WTC11 (cell line): ENCODE data around the gene RIPK1. TPM values are rescaled to one million over a fixed set of nuclear protein-coding genes. Genes with fewer than 3 reads are reported as not detected.

Experiments
- ATAC-seq: fragments of 200-7000 bp; cut with Tn5 transposase; 2 replicates; pipeline ENCODE4 v1.10.0; 2021; ENCODE audit warnings: mild to moderate bottlenecking, moderate library complexity
- CTCF ChIA-PET: fragments of 300-600 bp; sonication (Branson Sonifier 250); formaldehyde crosslinking; loops from one replicate; lab custom pipeline; 2021; ENCODE audit warnings: antibody characterized with exemption; lab: Charles Lee
- POLR2A ChIA-PET: fragments of 350-600 bp; sonication (Branson Sonifier 250); formaldehyde crosslinking; loops from one replicate; lab custom pipeline; 2021; ENCODE audit warnings: antibody characterized with exemption; lab: Charles Lee
- DNase-seq: peaks from one replicate; pipeline ENCODE4 v3.0.0; 2021; ENCODE audit warnings: low spot score
- H3K27ac Mint-ChIP-seq: 2 replicates; pipeline ENCODE4 v1.8.0; 2021; ENCODE audit warnings: mixed read lengths
- H3K27me3 Mint-ChIP-seq: 2 replicates; pipeline ENCODE4 v1.8.0; 2021; ENCODE audit warnings: low read depth, mild to moderate bottlenecking, moderate library complexity, mixed read lengths
- H3K36me3 Mint-ChIP-seq: 2 replicates; pipeline ENCODE4 v1.8.0; 2021; ENCODE audit warnings: mixed read lengths
- H3K4me1 Mint-ChIP-seq: 2 replicates; pipeline ENCODE4 v1.8.0; 2022; ENCODE audit warnings: mixed read lengths
- H3K4me3 Mint-ChIP-seq: 2 replicates; pipeline ENCODE4 v1.8.0; 2021; ENCODE audit warnings: mild to moderate bottlenecking, moderate library complexity, mixed read lengths
- H3K9me3 Mint-ChIP-seq: 2 replicates; pipeline ENCODE4 v1.8.0; 2021; ENCODE audit warnings: mixed read lengths
- ESRRA ChIP-seq: sonication (generic); formaldehyde crosslinking; IDR thresholded peaks from 2 replicates; pipeline ENCODE4 v1.8.1; 2022; ENCODE audit warnings: mild to moderate bottlenecking, missing genetic modification reagents, borderline replicate concordance
- ETV6 ChIP-seq: sonication (generic); formaldehyde crosslinking; IDR thresholded peaks from 2 replicates; pipeline ENCODE4 v1.8.1; 2022; ENCODE audit warnings: mild to moderate bottlenecking, missing genetic modification reagents
- FOXP1 ChIP-seq: sonication (generic); formaldehyde crosslinking; IDR thresholded peaks from 2 replicates; pipeline ENCODE4 v1.8.0; 2022; ENCODE audit warnings: missing genetic modification reagents, mild to moderate bottlenecking, moderate library complexity, borderline replicate concordance
- MXD4 ChIP-seq: fragments of 250-450 bp; sonication (Bioruptor Pico); IDR thresholded peaks from 2 replicates; pipeline ENCODE4 v1.8.0; 2021; ENCODE audit warnings: mild to moderate bottlenecking, moderate library complexity, borderline replicate concordance
- SP1 ChIP-seq: sonication (generic); formaldehyde crosslinking; conservative IDR thresholded peaks from 2 replicates; pipeline ENCODE4 v1.8.1; 2022; ENCODE audit warnings: missing genetic modification reagents
- ZNF317 ChIP-seq: sonication (generic); formaldehyde crosslinking; IDR thresholded peaks from 2 replicates; pipeline ENCODE4 v1.8.1; 2023; ENCODE audit warnings: low read depth, mild to moderate bottlenecking, moderate library complexity, missing genetic modification reagents, borderline replicate concordance
- total RNA-seq: library from RNA; stranded (reverse); gene quantifications from 3 replicates; pipeline ENCODE4 v1.2.3, GENCODE V29; 2021
- TF ChIP-seq, protein P1 (sequence below): fragments of 250-450 bp; sonication (Bioruptor Pico); conservative IDR thresholded peaks from 2 replicates; pipeline ENCODE4 v1.9.0; 2021; ENCODE audit warnings: mild to moderate bottlenecking
- TF ChIP-seq, protein P2 (sequence below): sonication (generic); formaldehyde crosslinking; IDR thresholded peaks from 2 replicates; pipeline ENCODE4 v1.8.0; 2023; ENCODE audit warnings: missing genetic modification reagents, mild to moderate bottlenecking, borderline replicate concordance
- TF ChIP-seq, protein P3 (sequence below): sonication (generic); formaldehyde crosslinking; IDR thresholded peaks from 2 replicates; pipeline ENCODE4 v1.8.0; 2022; ENCODE audit warnings: mild to moderate bottlenecking, missing genetic modification reagents
- TF ChIP-seq, protein P4 (sequence below): sonication (generic); formaldehyde crosslinking; IDR thresholded peaks from 2 replicates; pipeline ENCODE4 v1.8.1; 2023; ENCODE audit warnings: mild to moderate bottlenecking, missing genetic modification reagents
- TF ChIP-seq, protein P5 (sequence below): sonication (generic); formaldehyde crosslinking; IDR thresholded peaks from 2 replicates; pipeline ENCODE4 v1.8.1; 2022; ENCODE audit warnings: missing genetic modification reagents, borderline replicate concordance
- TF ChIP-seq, protein P6 (sequence below): sonication (generic); formaldehyde crosslinking; IDR thresholded peaks from 2 replicates; pipeline ENCODE4 v1.8.0; 2022; ENCODE audit warnings: mild to moderate bottlenecking, missing genetic modification reagents

RIPK1 gene
- total RNA-seq, 1 experiment from 2014 or later: 8.7 TPM

DNA sequence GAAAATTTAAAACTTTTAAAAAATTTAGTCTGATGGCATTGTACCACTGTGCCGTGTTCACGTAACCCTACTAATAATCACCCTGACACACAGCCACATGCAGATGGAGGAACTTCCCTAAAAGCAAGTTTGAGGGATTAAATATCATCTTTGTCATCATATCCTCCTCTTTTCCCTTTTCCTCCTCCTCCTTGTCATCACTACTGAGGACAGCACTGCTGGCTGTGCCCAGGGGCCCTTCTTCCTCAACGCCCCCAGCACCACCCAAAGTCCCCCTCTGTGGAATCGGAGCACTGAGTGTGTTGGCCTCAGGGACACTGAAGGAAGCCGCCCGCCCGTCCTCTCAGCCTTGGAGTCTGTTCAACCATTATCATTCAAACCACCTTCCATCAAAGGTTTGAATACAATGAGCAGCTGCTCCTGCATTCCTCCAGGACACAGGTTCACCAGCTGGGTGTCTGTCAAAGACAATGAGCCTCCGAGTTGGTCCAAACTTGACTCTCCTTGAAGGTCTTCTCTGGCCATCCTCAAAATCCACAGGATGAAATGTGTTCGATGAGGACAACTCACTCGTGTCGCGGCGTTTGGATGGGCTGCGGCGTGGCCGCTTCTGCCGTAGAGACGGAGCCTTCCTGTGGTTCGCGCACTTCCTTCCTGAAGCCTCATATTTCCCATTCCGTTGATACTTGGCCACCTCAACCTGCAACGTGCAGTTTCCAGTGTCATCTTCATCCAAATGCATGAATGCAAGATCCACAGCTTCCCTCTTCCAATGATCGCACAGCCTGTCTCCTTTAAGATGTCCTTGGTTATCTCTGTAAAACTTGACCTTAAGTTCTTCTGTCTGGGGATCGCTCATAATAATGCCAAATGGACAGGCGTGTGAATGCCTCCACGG is 45.3 kb upstream of the RIPK1 start:
- H3K36me3 Mint-ChIP-seq: peaks cover 57% of the 10 kb centered on the region
- POLR2A ChIA-PET: interaction anchor here (2.3 kb wide), 1 partner anchor 23 kb away, joined by 8 read pairs; the partner anchor contains the start of gene NQO2
- TF ChIP-seq, protein P1, sequence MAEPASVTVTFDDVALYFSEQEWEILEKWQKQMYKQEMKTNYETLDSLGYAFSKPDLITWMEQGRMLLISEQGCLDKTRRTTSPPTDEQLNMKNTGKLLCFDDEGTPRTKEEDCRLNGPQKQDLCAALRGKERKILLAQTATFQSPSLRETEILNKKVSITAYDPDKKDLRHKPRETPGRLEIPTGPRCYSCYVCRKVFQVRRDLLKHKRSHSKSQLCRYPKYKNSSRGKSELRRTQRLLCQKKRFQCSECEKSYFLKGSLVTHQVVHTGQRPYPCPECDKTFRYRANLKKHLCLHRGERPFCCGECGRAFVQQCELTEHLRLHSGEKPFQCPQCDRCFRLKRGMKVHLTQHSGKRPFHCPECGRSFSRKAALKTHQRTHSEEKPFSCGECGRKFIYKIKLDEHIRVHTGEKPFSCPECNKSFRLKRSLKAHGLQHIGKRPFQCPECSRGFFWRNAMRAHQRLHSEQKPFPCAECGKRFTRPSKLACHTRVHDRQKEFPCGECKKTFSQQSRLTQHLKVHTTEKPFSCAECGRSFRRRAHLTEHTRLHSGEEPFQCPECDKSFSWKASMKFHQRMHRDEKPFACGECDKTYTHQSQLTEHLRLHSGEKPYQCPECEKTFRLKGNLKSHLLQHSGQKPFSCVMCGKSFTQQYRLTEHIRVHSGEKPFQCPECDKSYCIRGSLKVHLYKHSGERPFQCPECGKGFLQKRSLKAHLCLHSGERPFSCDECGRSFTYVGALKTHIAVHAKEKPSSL (CRISPR knock-in tag): peak; percentile 42; the same call in 1 of the 2 replicates
- TF ChIP-seq ESRRA (CRISPR knock-in tag) (no peak), ETV6 (0 out of 2 replicates have a peak, but pooled peaks have one; percentile 15)
- ATAC-seq: no peak; the same call in 1 of the 2 replicates
- peaks cover 30% of the 10 kb centered on the region for H3K9me3 Mint-ChIP-seq
- CTCF ChIA-PET: interaction anchor here (0.6 to 2.9 kb wide), 4 partner anchors 18 to 429 kb away, joined by 3 to 16 read pairs (median 6); no protein-coding TSS in a partner anchor
- H3K4me3 Mint-ChIP-seq: peak overlapping the region; percentile 26
- peaks cover 34% of the 10 kb centered on the region for H3K4me1 Mint-ChIP-seq
- H3K27ac Mint-ChIP-seq: peak overlapping the region; percentile 95
- H3K27me3 Mint-ChIP-seq: peaks cover 2% of the 10 kb centered on the region; the same call in 1 of the 2 replicates
- no peak for DNase-seq

DNA sequence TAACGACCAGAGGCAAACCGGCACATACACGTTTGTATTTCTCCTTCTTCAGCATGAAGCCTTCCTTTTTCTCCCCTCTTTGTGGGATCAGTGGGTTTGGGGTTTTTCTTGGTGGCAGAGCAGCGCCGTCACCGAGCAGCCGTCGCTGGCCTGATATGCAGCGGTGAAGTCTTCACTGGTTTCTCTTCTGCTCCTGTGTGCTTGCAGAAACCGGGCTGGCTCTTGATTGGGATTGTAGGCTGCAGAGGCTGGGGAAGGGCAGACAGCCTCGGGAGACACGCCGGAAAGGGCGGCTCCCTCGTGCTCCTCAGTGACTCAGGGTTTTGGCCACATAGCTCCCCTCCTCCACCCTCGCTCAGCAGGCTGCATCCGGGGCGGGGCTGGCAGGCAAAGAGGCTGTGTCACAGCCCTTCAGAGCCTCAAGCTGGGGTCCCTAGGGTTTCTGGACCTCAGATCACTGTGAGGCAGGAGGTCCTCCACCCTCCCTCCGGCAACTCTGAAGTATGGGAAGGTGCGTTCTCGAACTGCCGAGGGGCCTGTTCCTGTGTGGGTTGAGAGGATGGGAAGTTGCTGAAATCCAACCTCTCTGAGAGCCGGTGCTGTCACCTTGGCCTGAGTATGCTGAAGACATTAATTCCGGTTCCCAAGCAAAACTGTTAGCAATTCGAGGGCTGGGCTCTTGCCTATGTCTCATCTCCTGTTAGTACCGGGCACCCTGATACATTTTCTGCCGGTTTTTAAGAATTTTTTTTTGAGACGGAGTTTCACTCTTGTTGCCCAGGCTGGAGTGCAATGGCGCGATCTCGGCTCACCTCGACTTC is 44.4 kb upstream of the RIPK1 start:
- Mint-ChIP-seq H3K4me3 (peak overlapping the region; percentile 26), H3K4me1 (peaks cover 38% of the 10 kb centered on the region), H3K27ac (peak overlapping the region; percentile 95), H3K27me3 (peaks cover 2% of the 10 kb centered on the region; the same call in 1 of the 2 replicates), H3K9me3 (peaks cover 30% of the 10 kb centered on the region), H3K36me3 (peaks cover 51% of the 10 kb centered on the region)
- POLR2A ChIA-PET: interaction anchor here (2.3 kb wide), 1 partner anchor 24 kb away, joined by 8 read pairs; the partner anchor contains the start of gene NQO2
- DNase-seq (peak; percentile 77), ATAC-seq (peak; percentile 84)
- CTCF ChIA-PET: interaction anchor here (0.6 to 2.9 kb wide), 4 partner anchors 19 to 428 kb away, joined by 3 to 16 read pairs (median 6); no protein-coding TSS in a partner anchor
- TF ChIP-seq FOXP1 (peak; percentile 96), SP1 (CRISPR knock-in tag) (peak; percentile 86), ZNF317 (CRISPR knock-in tag) (0 out of 2 replicates have a peak, but pooled peaks have one; percentile 52), MXD4 (CRISPR knock-in tag) (no peak)
- TF ChIP-seq, protein P2, sequence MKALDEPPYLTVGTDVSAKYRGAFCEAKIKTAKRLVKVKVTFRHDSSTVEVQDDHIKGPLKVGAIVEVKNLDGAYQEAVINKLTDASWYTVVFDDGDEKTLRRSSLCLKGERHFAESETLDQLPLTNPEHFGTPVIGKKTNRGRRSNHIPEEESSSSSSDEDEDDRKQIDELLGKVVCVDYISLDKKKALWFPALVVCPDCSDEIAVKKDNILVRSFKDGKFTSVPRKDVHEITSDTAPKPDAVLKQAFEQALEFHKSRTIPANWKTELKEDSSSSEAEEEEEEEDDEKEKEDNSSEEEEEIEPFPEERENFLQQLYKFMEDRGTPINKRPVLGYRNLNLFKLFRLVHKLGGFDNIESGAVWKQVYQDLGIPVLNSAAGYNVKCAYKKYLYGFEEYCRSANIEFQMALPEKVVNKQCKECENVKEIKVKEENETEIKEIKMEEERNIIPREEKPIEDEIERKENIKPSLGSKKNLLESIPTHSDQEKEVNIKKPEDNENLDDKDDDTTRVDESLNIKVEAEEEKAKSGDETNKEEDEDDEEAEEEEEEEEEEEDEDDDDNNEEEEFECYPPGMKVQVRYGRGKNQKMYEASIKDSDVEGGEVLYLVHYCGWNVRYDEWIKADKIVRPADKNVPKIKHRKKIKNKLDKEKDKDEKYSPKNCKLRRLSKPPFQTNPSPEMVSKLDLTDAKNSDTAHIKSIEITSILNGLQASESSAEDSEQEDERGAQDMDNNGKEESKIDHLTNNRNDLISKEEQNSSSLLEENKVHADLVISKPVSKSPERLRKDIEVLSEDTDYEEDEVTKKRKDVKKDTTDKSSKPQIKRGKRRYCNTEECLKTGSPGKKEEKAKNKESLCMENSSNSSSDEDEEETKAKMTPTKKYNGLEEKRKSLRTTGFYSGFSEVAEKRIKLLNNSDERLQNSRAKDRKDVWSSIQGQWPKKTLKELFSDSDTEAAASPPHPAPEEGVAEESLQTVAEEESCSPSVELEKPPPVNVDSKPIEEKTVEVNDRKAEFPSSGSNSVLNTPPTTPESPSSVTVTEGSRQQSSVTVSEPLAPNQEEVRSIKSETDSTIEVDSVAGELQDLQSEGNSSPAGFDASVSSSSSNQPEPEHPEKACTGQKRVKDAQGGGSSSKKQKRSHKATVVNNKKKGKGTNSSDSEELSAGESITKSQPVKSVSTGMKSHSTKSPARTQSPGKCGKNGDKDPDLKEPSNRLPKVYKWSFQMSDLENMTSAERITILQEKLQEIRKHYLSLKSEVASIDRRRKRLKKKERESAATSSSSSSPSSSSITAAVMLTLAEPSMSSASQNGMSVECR (CRISPR knock-in tag): peak; percentile 77; the same call in 1 of the 2 replicates
- TF ChIP-seq, protein P3, sequence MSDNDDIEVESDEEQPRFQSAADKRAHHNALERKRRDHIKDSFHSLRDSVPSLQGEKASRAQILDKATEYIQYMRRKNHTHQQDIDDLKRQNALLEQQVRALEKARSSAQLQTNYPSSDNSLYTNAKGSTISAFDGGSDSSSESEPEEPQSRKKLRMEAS (CRISPR knock-in tag): peak; percentile 95
- TF ChIP-seq, protein P4, sequence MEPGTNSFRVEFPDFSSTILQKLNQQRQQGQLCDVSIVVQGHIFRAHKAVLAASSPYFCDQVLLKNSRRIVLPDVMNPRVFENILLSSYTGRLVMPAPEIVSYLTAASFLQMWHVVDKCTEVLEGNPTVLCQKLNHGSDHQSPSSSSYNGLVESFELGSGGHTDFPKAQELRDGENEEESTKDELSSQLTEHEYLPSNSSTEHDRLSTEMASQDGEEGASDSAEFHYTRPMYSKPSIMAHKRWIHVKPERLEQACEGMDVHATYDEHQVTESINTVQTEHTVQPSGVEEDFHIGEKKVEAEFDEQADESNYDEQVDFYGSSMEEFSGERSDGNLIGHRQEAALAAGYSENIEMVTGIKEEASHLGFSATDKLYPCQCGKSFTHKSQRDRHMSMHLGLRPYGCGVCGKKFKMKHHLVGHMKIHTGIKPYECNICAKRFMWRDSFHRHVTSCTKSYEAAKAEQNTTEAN (CRISPR knock-in tag): peak; percentile 79; the same call in 1 of the 2 replicates
- TF ChIP-seq, protein P5, sequence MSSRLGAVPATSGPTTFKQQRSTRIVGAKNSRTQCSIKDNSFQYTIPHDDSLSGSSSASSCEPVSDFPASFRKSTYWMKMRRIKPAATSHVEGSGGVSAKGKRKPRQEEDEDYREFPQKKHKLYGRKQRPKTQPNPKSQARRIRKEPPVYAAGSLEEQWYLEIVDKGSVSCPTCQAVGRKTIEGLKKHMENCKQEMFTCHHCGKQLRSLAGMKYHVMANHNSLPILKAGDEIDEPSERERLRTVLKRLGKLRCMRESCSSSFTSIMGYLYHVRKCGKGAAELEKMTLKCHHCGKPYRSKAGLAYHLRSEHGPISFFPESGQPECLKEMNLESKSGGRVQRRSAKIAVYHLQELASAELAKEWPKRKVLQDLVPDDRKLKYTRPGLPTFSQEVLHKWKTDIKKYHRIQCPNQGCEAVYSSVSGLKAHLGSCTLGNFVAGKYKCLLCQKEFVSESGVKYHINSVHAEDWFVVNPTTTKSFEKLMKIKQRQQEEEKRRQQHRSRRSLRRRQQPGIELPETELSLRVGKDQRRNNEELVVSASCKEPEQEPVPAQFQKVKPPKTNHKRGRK (CRISPR knock-in tag): no peak
- TF ChIP-seq, protein P6, sequence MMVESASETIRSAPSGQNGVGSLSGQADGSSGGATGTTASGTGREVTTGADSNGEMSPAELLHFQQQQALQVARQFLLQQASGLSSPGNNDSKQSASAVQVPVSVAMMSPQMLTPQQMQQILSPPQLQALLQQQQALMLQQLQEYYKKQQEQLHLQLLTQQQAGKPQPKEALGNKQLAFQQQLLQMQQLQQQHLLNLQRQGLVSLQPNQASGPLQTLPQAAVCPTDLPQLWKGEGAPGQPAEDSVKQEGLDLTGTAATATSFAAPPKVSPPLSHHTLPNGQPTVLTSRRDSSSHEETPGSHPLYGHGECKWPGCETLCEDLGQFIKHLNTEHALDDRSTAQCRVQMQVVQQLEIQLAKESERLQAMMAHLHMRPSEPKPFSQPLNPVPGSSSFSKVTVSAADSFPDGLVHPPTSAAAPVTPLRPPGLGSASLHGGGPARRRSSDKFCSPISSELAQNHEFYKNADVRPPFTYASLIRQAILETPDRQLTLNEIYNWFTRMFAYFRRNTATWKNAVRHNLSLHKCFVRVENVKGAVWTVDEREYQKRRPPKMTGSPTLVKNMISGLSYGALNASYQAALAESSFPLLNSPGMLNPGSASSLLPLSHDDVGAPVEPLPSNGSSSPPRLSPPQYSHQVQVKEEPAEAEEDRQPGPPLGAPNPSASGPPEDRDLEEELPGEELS: peak; percentile 90; the same call in 1 of the 2 replicates
